ENCODE results near the gene ABCC1.
"Not testable (repeated sequence)": the region's sequence is repeated elsewhere in the genome, so short reads cannot be mapped to it uniquely, and the experiment has no call there.

The ABCC1 gene

GRCh38 chr16:16189842-16190241, 240.4 kb downstream of the ABCC1 start:
- DNase-seq (ENCODE audit: low read depth in 2 of 2) = no peak

GRCh38 chr16:16190546-16190945, 241.1 kb downstream of the ABCC1 start:
- DNase-seq (ENCODE audit: low read depth in 2 of 2) = no peak

- not testable (repeated sequence) for DNase-seq (ENCODE audit: low read depth in 2 of 2)
These were observed 241.6 kb downstream of the ABCC1 start for GRCh38 chr16:16190966-16191365.

- DNase-seq (ENCODE audit: low read depth in 2 of 2) = no peak
These were observed 242.2 kb downstream of the ABCC1 start for GRCh38 chr16:16191493-16192167.
